GM12892 (cell line): ENCODE results near the gene PLD1.

ENCODE experiments used
- POLR2A ChIP-seq: IDR thresholded peaks from 2 replicates; pipeline ENCODE4 v1.6.1; 2011; ENCODE audit warnings: low read depth, low read length, control low read depth
- POLR2AphosphoS5 ChIP-seq: IDR thresholded peaks from 2 replicates; pipeline ENCODE4 v1.6.1; 2011; ENCODE audit warnings: low read depth, low read length, control low read depth
- TAF1 ChIP-seq: IDR thresholded peaks from 2 replicates; pipeline ENCODE4 v1.6.1; 2011; ENCODE audit warnings: low read depth, mild to moderate bottlenecking, control low read depth, low read length, borderline replicate concordance

GRCh38 chr3:171845481-171846284 is 35.4 kb upstream of the PLD1 start:
- TF ChIP-seq POLR2AphosphoS5: no peak
- no peak for TF ChIP-seq TAF1
- no peak for TF ChIP-seq POLR2A
